GM03348 (cell line): ENCODE results near the gene SOSTDC1.
"Not testable (repeated sequence)": the region's sequence is repeated elsewhere in the genome, so short reads cannot be mapped to it uniquely, and the experiment has no call there.

ENCODE experiments used
- DNase-seq: peaks from one replicate; pipeline ENCODE4 v3.0.0; 2012; ENCODE audit warnings: low spot score

The SOSTDC1 gene, protein sequence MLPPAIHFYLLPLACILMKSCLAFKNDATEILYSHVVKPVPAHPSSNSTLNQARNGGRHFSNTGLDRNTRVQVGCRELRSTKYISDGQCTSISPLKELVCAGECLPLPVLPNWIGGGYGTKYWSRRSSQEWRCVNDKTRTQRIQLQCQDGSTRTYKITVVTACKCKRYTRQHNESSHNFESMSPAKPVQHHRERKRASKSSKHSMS

DNA sequence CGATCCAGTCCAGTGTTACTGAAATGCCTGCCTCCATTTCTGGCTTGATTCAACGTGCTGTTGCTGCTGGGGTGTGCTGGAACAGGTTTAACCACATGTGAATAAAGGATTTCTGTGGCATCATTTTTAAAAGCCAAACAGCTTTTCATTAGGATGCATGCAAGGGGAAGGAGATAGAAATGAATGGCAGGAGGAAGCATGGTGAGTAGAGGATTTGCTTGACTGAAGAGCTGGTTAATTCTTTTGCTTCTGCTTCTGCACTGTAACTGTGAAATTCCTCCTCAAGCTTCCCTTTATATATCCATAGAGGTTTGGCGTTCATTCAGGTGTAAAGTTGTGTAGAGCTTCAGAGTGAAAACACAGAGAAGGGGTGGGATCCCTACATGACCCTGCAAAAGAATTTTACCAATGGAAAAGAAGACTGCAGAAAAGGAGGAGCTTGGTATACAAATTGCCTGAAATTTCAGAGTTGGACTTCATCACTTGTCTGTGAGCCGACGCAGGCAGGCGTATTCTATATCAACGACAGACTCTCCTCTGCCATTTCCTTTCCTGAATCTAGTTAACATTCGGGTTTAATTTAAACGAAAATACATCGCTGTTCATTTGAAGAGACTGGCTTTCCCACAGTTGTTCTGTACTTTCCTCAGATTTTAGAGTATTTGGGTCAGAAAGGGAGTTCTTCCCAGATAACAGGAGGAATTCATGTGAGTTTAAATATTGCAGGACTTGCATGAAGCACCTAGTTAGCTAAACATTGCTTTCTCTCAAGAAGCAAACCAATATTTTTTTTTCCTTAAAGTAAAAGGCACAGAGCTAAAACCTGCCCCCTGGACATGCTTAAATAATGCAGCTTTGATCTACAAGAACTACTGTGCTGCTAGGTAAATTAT is at the start of gene SOSTDC1:
SOSTDC1 (minus strand) TSS at position 270 of the 893 bp plus-strand sequence; CDS start at position 200, 70 bp downstream.
- DNase-seq, result no peak

DNA sequence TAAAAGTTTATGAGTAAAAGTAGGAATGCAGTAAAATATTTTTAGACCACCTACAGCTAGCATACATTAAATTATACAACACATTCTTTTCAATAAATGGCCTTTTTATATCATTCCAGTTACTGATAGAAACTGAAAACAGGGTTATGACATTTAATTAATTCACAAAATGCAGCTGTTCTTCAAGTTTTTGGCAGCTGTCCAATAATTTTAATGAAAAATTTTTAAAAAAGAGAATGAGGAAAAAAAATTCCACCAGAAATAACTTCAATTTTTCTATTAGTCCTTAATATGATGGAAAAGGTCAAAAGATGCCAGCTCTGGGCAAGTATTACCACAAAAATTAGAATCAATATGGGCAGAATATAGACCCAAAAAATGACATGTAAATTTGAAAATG is 49.2 kb upstream of the SOSTDC1 start:
- no peak for DNase-seq

DNA sequence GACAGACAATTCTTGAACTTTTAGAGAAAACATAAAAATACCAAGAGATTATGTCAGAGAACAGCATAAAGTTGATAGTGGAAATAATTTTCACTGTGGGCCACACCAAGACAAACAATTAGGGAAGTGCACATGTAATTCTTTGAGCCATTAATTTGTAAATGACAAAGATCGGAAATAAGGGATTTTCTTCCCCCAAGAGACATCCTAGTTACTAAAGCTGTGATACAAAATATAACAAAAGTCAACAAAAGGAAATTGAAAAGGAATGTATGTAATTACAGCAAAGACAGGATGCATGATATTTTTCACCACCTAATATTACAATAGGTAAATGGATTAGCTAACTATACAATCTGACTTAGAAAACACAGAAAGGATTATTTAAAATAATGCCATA is 48.7 kb upstream of the SOSTDC1 start:
- DNase-seq, result no peak

DNA sequence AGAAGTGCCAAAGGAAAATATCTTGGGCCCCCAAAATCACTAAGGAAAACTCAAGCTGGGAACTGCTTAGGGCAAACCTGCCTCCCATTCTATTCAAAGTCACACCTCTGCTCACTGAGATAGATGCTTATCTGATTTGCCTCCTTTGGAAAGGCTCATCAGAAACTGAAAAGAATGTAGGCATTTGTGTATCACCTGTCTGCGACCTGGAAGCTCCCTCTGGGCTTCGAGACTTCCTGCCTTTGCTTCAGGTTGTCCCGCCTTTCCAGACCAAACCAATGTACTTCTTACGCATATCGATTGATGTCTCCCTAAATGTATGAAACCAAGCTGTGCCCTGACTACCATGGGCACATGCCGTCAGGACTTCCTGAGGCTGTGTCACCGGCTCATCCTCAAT is 46.6 kb upstream of the SOSTDC1 start:
- no peak for DNase-seq

DNA sequence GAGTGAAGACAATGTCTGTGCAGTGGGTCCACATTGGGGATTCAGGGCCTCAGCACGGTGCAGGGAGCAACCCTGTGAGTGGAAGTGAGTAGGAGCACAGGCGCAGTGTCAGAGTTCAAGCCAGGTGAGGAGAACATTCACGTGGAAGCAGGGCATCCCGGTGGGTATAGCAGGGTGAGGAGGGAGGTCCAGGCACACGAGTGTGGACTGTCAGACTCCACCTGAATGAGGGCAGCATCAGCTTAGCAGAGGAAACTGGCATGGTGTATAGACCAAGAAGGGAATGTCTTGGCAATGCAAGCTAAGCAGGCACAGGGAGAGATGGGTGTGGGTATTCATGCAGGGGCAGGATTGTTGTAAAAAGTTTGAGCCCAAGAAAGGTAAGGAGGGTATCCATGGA is 45.8 kb upstream of the SOSTDC1 start:
- no peak for DNase-seq

DNA sequence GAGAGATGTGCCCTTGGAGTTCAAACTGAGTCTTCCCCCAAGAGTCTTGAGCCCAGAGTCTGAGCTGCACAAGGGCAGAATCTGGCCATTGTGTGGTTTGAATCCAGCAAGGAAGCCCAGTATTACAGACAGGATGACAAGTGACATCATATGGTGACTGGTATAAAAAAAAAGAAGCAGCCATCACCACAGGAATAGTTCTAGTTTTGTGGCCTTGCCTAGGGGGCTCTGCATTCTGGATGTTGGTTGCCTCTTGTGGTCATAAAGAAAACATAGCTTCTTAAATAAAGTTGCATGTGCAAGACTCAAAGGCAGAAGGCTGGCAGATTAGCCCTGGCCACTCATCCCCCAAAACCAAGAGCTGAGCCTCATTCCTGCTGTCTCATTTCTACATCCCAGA is 44.3 kb upstream of the SOSTDC1 start:
- DNase-seq, result no peak

DNA sequence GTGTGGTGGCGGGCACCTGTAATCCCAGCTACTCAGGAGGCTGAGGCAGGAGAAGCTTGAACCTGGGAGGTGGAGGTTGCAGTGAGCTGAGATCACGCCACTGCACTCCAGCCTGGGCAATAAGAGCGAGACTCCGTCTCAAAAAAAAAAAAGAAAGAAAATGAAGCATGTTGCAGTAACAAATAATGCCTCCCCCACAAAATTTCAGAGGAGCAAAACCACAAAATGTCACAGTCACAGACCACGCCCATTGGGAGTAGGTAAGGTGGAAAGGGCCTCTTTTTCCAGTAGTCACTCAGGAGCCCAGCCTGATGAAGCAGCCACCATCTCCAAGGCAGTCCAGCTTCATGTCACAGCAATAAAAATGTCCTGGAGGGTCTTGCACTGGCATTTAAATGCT is 40.9 kb upstream of the SOSTDC1 start:
- DNase-seq, result not testable (repeated sequence)

DNA sequence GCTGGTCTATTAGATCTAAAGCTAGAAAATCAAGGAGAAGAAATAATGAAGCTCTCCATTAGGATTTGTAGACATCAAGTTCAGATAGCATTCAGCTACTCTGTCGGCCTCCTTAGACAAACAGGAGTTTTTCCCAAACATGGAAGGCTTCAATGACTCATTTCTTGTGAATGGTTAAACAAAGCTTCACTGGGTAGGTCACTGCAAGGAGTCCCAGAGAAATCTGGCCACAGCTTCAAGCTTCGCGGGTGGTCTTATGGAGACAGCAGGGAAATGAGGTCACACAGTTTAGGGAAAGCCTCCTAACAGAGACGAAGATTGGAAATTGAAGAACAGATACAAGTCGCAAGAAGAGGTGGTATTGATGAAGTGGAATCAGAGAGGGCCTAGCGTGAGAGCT is 38.5 kb upstream of the SOSTDC1 start:
- no peak for DNase-seq

DNA sequence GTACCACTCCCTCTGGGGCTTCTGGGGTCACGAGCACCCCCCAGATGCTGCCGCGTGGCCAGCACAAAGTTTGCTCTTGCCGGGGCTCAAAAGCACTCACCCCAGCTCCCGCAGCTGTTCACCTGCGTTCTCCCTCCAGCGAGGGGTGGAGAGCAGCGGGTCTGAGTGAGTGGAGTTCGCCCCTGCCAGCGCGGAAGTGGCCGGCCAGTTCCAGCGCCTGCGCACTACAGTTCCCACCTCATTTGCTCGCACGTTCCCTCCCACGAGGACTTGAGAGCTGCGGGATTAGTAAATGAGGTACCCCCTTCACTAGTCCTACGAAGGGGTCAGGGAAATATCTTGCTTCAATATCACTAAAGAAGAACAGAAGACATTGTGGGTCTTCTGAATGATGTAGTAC is 36.8 kb upstream of the SOSTDC1 start:
- DNase-seq, result no peak

DNA sequence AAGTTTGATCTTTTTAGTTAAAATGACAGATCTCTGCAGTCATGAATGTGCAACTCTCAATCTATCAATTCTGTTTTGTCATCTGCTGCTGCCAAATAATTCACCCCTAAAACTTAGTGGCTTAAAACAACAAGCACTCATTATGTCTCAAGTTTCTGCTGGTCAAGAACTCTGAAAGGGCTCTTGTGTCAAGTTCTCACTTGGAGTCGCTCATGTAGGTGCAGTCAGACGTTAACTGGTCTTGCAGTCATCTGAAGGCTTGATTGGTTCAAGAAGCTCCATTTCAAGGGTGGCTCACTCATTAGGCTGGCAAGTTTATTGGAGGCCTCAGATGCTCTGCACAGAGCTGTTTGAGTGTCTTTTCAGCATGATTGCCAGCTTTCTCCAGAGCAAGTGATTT is 32.6 kb upstream of the SOSTDC1 start:
- DNase-seq, result no peak

DNA sequence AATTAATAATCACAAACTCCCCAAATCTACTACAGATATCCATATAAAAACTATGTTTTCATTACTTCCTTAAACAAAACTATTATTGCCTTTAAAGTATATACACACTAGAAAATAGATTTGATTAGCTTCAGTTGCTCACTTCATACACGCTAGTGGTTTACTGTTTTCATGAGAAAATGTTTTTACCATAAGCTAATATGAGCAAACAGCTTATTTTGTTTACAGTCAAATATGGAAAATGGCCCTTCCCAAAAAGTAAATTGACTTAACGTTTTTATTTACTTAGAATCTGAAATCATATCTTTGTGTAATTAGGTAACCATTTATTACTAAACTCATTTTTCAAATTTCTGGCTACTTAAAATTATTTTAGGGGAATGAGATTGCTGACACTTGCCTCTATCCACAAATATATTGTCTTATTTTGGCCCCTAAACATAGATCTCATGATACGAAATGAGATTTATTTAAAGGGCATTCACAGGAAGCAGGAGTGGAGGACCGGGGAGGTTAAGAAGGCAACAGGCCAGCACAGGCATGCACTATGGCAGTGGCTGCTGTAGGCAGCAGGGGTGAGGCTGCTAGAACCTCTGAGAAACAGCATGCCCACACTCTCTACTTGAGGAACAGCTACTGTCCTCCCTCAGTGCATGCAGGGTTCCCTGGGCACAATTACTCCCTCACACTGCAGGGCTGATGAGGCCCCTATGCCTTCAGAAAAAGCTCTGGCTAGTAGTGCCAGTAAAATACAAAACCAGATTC is 29.6 kb upstream of the SOSTDC1 start:
- DNase-seq, result no peak

DNA sequence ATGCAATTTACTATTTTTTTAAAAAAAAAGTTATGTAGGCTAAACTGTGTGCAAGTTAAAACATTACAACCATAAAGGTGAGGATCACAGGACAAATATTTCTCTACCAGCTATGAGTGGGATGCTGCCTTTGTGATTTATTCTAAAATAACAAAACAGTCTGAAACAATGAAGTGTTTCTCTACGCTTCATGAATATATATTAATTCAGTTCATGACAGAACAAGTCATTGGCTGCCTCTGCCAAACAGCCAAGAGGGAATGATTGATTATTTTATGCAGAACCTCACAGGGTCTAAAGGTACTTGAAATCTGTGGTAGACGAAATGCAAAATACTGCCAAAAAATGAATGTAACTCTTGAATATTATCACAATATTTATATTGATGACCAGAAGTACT is 29.0 kb upstream of the SOSTDC1 start:
- no peak for DNase-seq

DNA sequence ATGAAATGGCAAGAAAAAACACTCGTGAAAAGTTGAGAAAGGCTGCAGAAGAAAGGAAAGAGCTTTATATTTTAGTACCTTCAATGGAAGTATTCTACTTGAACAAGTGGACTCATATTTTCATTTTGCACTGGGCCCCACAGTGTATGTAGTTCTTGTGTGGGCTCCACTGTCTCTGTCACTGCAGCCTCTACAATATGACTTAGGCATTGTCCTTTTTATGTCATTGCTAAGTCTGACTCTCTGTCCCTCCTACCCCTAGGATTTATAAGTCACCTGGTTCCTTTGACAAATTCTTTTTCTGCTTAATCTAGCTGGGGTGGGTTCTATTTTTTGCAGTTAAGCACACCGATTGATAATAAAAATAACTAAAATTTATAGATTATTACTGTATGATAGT is 27.7 kb upstream of the SOSTDC1 start:
- no peak for DNase-seq

DNA sequence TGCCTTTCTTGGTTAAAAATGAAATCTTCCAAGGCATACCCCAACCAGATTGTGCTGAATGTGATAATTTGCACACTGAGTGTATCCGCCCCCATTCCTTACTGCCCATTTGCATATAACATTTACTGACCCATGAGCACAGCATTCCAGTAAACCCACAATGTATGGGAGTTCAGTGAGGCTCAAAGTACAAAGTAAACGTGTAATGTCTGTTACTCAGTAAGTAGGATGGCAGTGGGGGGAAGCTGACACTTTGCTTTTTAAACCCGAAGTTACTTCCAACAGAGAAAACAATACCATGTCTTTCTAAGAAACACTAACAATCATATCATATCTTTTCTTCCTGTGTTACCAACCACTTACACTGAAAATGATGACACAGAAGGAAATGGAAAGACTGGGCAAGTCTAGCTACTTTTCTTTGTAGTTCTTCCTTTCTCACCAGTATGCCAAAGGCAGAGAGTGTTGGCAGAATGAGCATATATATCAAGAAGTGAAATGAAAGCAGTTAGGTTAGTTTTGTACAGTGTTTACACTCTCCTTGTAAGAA is 27.1 kb upstream of the SOSTDC1 start:
- no peak for DNase-seq

DNA sequence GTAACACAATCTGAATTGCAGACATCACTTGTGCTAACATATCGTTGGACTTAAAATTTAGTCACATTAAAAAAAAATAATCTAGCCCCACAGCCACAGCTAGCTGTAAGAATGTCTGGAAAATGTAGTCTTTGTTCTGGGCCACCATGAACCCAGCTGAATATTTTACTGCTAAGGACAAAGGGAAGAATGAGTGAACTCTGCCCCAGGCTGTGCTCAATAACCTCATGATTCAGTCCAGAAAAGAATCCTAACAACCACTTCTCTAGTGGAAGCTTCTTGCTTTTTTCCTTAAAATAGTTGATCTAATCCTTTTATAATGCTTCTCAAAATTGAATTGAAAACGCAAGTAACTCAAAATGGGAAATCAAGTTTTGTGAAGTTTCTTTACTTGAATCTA is 25.6 kb upstream of the SOSTDC1 start:
- DNase-seq, result no peak

DNA sequence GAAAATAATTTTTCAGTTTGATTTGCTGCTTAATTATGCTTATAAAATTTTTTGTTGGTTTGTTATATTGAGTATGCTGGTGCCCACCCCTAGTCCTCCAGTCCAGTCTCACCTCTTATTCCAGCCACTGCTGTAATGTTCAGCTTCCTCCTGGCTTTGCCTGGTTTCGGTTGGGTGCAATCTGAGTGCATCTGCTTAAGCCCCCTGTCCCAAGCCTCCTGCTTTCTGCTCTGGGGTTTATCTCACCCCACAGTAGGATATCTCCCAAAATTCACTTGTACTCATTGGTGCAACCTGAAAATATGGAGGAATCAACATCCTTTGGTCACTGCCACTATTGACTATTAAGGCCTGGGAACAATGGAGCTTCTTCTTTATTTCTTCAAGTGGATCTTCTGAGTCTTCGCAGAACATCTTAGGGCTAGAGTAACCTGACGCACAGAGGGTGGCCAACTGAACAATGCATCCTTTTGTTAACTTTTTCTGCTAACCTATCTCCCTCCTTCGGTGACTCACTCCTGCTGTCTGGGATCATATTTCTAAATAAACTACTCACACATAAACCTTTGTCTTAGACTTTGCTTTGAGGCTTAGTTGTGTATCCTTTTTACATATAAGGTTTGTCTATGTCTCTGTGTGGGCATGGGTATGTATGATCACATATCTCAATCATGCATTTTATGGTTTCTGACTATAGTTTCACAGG is 19.1 kb upstream of the SOSTDC1 start:
- DNase-seq, result no peak

DNA sequence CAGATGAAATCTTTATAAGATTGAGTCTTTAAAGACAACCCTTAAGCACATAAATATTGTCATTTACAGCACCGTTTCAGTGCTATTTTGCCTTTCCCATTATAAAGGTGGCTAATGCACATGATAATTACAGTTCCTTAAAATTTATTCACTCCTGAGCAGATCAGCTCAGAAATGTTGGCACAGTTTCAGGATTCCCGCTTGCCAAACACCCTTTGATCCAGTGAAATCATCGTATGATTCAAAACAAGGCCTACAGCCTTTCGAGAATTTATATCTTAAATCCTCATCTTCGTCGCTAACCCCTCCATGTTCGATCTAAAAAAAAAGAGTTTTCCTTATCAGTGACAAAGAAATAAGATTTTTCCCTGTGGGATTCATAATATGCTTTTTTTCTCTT is 14.1 kb upstream of the SOSTDC1 start:
- no peak for DNase-seq

DNA sequence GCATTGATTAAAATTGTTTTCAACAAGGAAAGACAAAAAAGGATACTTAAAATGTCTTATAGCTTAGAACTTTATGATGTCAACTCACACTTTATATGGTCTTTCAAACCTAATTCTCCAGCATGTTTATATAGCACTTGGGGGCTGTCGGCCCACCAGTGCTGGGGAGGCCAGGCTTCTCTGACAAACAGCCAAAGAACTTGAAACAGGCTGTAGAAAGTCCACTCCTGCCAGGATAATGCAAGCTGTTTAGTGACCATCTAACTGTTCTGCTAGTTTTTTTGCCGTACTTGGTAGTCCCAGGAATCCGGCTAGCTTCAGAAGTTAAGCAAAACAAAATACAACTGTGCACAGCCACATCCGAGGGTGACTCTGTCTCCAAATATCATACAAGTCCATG is 13.6 kb upstream of the SOSTDC1 start:
- no peak for DNase-seq

DNA sequence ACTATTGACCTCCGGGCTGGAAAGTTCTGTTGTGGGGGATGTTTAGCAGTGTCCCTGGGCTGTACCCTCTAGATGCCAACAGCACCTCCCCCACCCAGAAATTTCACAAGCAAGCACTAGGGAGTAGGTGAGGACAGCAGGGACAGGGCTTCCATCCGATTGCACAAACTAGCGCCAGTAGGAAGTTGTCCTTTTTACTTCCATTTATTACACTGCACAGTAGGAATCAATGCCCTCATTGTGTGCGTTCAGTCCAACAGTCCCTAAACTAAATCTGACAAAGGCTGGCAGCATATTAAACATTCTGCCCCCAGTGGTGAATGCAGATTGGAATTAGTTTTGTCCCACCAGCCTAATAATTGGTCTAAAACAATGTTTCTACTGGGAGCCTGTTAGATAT is 6.4 kb upstream of the SOSTDC1 start:
- DNase-seq, result no peak

DNA sequence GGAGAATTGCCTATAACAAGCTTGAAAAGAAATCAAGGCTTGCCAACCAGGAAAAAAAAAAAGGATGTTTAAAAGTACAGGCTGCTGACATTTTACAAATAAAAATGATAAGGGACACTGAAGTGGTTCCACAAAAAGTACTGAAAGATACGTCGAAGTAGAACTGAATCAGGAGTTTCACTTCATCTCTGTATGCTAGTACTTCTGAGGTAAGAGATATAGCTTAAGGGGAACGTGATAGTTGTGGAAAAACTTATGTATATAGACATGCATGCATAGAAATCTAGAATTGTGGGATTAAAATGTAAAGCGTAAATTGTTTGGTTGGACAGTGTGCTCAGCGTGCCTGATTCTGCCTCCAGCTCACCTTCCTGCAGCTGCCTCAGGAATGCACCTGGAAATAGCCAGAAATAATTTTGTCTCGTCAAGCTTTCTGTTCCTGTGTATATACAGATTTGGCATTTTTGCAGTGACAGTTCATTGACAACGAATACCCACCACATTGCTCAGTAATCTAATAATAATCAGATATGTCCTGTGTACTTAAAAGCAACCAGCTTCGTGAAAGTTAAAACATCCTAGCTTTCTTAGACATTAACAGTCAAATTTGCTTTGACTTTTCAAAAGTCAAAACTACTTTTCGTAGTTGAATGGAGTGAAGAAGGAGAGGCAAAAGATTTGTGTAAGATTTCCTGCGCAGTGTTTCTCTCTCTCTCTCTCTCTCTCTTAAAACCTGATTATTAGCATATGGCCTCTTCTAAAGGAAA is 1.4 kb downstream of the SOSTDC1 start:
- no peak for DNase-seq

DNA sequence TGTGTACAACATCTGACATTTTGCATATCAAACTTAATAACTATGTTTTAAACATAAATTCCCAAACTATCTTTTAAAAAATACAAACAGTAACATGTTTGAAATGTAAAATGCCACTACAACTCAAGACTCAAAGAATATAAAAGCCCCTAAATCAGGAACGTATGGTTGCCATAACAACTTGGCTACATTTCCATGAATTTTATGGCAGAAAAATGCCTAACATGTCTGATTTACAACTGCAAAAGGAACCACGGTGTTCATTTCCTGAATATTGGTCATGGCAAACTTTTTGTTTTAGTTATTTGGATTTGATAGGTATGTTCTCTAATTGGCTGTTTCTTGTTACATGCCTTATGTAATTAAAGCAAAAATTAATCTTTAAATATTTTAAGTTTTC is 2.0 kb downstream of the SOSTDC1 start:
- no peak for DNase-seq
